AG20443 (cell line): Measurements from ENCODE around the gene SIGLEC1.
A peak's percentile ranks its signal among the peaks of the same experiment; 100 is the strongest.

ENCODE experiments used
- DNase-seq: peaks from one replicate; pipeline ENCODE4 v3.0.0; 2012; ENCODE audit warnings: low spot score, mixed read lengths

Gene SIGLEC1

GRCh38 chr20:3712279-3712873, at the start of gene SIGLEC1:
SIGLEC1 (minus strand) TSS chr20:3712600; CDS start chr20:3707128, 5,472 bp downstream.
- DNase-seq, result no peak

- no peak for DNase-seq
These were observed 48.4 kb upstream of the SIGLEC1 start for GRCh38 chr20:3760655-3761348.

- no peak for DNase-seq
These were observed 47.5 kb upstream of the SIGLEC1 start for GRCh38 chr20:3759884-3760283.

GRCh38 chr20:3759316-3759823, 47.0 kb upstream of the SIGLEC1 start:
- no peak for DNase-seq

- DNase-seq, result no peak
These were observed 46.2 kb upstream of the SIGLEC1 start for GRCh38 chr20:3758566-3758965.

- no peak for DNase-seq
These were observed 44.9 kb upstream of the SIGLEC1 start for GRCh38 chr20:3757268-3757667.

- no peak for DNase-seq
These were observed 43.5 kb upstream of the SIGLEC1 start for GRCh38 chr20:3755814-3756480.

GRCh38 chr20:3755269-3755668, 42.9 kb upstream of the SIGLEC1 start:
- no peak for DNase-seq

- DNase-seq, result no peak
These were observed 41.9 kb upstream of the SIGLEC1 start for GRCh38 chr20:3754276-3754630.

- no peak for DNase-seq
These were observed 41.3 kb upstream of the SIGLEC1 start for GRCh38 chr20:3753501-3754275.

- DNase-seq, result peak; percentile 89
These were observed 40.7 kb upstream of the SIGLEC1 start for GRCh38 chr20:3753098-3753497.

- DNase-seq, result no peak
These were observed 40.0 kb upstream of the SIGLEC1 start for GRCh38 chr20:3752386-3752759.

- DNase-seq, result no peak
These were observed 39.4 kb upstream of the SIGLEC1 start for GRCh38 chr20:3751675-3752385.

- no peak for DNase-seq
These were observed 38.9 kb upstream of the SIGLEC1 start for GRCh38 chr20:3751305-3751674.

GRCh38 chr20:3749689-3750531, 37.5 kb upstream of the SIGLEC1 start:
- peak; percentile 73 for DNase-seq

GRCh38 chr20:3749087-3749688, 36.8 kb upstream of the SIGLEC1 start:
- no peak for DNase-seq

GRCh38 chr20:3748073-3748472, 35.7 kb upstream of the SIGLEC1 start:
- no peak for DNase-seq

GRCh38 chr20:3747471-3747870, 35.1 kb upstream of the SIGLEC1 start:
- no peak for DNase-seq

- no peak for DNase-seq
These were observed 33.3 kb upstream of the SIGLEC1 start for GRCh38 chr20:3745686-3746173.
